GM23338 (cell line): ENCODE results near the gene NPL. TPM values are rescaled to one million over a fixed set of nuclear protein-coding genes. Genes with fewer than 3 reads are reported as not detected.

Experiments used
- ATAC-seq: fragments of 200-7000 bp; cut with Tn5 transposase; 3 replicates; pipeline ENCODE4 v1.9.1; 2020
- DNase-seq: peaks from one replicate; pipeline ENCODE4 v3.0.0-alpha.2; 2015; ENCODE audit warnings: low spot score
- H2AFZ ChIP-seq: fragments of 200-600 bp; sonication (generic); 2 replicates; pipeline ENCODE4 v1.8.0; 2016; ENCODE audit warnings: antibody characterized with exemption, mild to moderate bottlenecking, moderate library complexity
- H3F3A ChIP-seq: fragments of 200-600 bp; sonication (generic); replicated peaks from 2 replicates; pipeline ENCODE4 v1.8.0; 2017; ENCODE audit warnings: antibody characterized with exemption, mixed run types, low read depth
- H3K27ac ChIP-seq: fragments of 200-600 bp; sonication (generic); 2 replicates; pipeline ENCODE4 v1.6.1; 2016; ENCODE audit warnings: low read depth
- H3K27me3 ChIP-seq: fragments of 200-600 bp; sonication (generic); 2 replicates; pipeline ENCODE4 v1.8.0; 2016; ENCODE audit warnings: mild to moderate bottlenecking, mixed run types, moderate library complexity; ENCODE audit not compliant: insufficient read depth
- H3K36me3 ChIP-seq: fragments of 200-600 bp; sonication (generic); 2 replicates; pipeline ENCODE4 v1.8.0; 2016; ENCODE audit warnings: mild to moderate bottlenecking; ENCODE audit not compliant: insufficient read depth
- H3K4me1 ChIP-seq: fragments of 200-600 bp; sonication (generic); 2 replicates; pipeline ENCODE4 v1.8.0; 2016; ENCODE audit warnings: mild to moderate bottlenecking, moderate library complexity; ENCODE audit not compliant: insufficient read depth
- H3K4me2 ChIP-seq: fragments of 200-600 bp; sonication (generic); 2 replicates; pipeline ENCODE4 v1.7.1; 2017; ENCODE audit warnings: mixed run types
- H3K4me3 ChIP-seq: fragments of 200-600 bp; sonication (generic); 2 replicates; pipeline ENCODE4 v1.6.1; 2016; ENCODE audit warnings: mixed run types
- H3K79me2 ChIP-seq: fragments of 200-600 bp; sonication (generic); replicated peaks from 2 replicates; pipeline ENCODE4 v1.8.0; 2017; ENCODE audit warnings: mild to moderate bottlenecking; ENCODE audit not compliant: insufficient read depth
- H3K9me2 ChIP-seq: fragments of 200-600 bp; sonication (generic); 2 replicates; pipeline ENCODE4 v1.8.0; 2017; ENCODE audit not compliant: insufficient read depth
- H4K20me1 ChIP-seq: fragments of 200-600 bp; sonication (generic); replicated peaks from 2 replicates; pipeline ENCODE4 v1.8.0; 2017; ENCODE audit warnings: mild to moderate bottlenecking; ENCODE audit not compliant: insufficient read depth
- H3K27ac Mint-ChIP-seq: 2 replicates; pipeline ENCODE4 v1.8.0; 2020; ENCODE audit warnings: inconsistent platforms, mild to moderate bottlenecking, moderate library complexity, mixed read lengths
- H3K27me3 Mint-ChIP-seq: 3 replicates; pipeline ENCODE4 v1.8.0; 2022; ENCODE audit warnings: low read depth, mild to moderate bottlenecking, moderate library complexity, mixed read lengths, inconsistent platforms; ENCODE audit not compliant: insufficient read depth, poor library complexity
- H3K36me3 Mint-ChIP-seq: 3 replicates; pipeline ENCODE4 v1.8.0; 2021; ENCODE audit warnings: low read depth, mild to moderate bottlenecking, inconsistent platforms, moderate library complexity, mixed read lengths
- H3K4me1 Mint-ChIP-seq: 3 replicates; pipeline ENCODE4 v1.8.0; 2020; ENCODE audit warnings: mild to moderate bottlenecking, inconsistent platforms, mixed read lengths
- H3K4me3 Mint-ChIP-seq: 3 replicates; pipeline ENCODE4 v1.8.0; 2021; ENCODE audit warnings: moderate library complexity, mild to moderate bottlenecking, inconsistent platforms, mixed read lengths
- H3K9me3 Mint-ChIP-seq: 3 replicates; pipeline ENCODE4 v1.8.0; 2020; ENCODE audit warnings: moderate library complexity, mild to moderate bottlenecking, inconsistent platforms, mixed read lengths
- CREB1 ChIP-seq: fragments of 250-450 bp; sonication (Bioruptor Pico); IDR thresholded peaks from 2 replicates; pipeline ENCODE4 v1.5.0; 2020; ENCODE audit warnings: low read depth, mild to moderate bottlenecking, moderate library complexity
- EZH2 ChIP-seq: fragments of 200-600 bp; sonication (generic); IDR thresholded peaks from one replicate; pipeline ENCODE4 v1.8.0; 2017; ENCODE audit warnings: antibody characterized with exemption, mild to moderate bottlenecking, low read depth; ENCODE audit not compliant: unreplicated experiment
- EZH2phosphoT487 ChIP-seq: fragments of 200-600 bp; sonication (generic); IDR thresholded peaks from one replicate; pipeline ENCODE4 v1.8.1; 2018; ENCODE audit warnings: antibody characterized with exemption; ENCODE audit not compliant: unreplicated experiment
- JUNB ChIP-seq: IDR thresholded peaks from one replicate; pipeline ENCODE4 v1.6.1; 2016; ENCODE audit warnings: antibody characterized with exemption; ENCODE audit not compliant: unreplicated experiment
- NANOG ChIP-seq: IDR thresholded peaks from 2 replicates; pipeline ENCODE4 v1.6.1; 2016; ENCODE audit warnings: antibody characterized with exemption, borderline replicate concordance
- REST ChIP-seq: IDR thresholded peaks from one replicate; pipeline ENCODE4 v1.6.1; 2018; ENCODE audit warnings: antibody characterized with exemption; ENCODE audit not compliant: unreplicated experiment
- STAT1 ChIP-seq: IDR thresholded peaks from one replicate; pipeline ENCODE4 v1.6.1; 2016; ENCODE audit warnings: antibody characterized with exemption; ENCODE audit not compliant: unreplicated experiment
- ZNF114 ChIP-seq: fragments of 250-450 bp; sonication (Bioruptor Pico); IDR thresholded peaks from 2 replicates; pipeline ENCODE4 v1.5.0; 2020; ENCODE audit warnings: mild to moderate bottlenecking, moderate library complexity
- ZNF331 ChIP-seq: fragments of 250-450 bp; sonication (Bioruptor Pico); IDR thresholded peaks from 2 replicates; pipeline ENCODE4 v1.5.0; 2020; ENCODE audit warnings: low read depth, mild to moderate bottlenecking, moderate library complexity
- polyA plus RNA-seq: library from polyadenylated mRNA; unstranded; fragments of >200 nt; fragmentation: Nextera tagmentation; extraction: Ambion mirVana; gene quantifications from 2 replicates; pipeline ENCODE4 v1.2.1, GENCODE V29; 2016
- total RNA-seq: library from RNA; depleted of rRNA; stranded (reverse); fragments of >200 nt; shearing (Covaris generic); gene quantifications from 2 replicates; pipeline ENCODE4 v1.2.3, GENCODE V29; 2014
- TF ChIP-seq, protein P1 (sequence below), 2 experiments: fragments of 200-600 bp in 1 of 2; sonication (generic) in 1 of 2; conservative IDR thresholded peaks; 2 replicates each; pipeline versions ENCODE4 v1.5.1 to v1.6.1; 2016 to 2017; ENCODE audit warnings: antibody characterized with exemption in 2 of 2, low read depth in 2 of 2, mild to moderate bottlenecking in 2 of 2, moderate library complexity in 1 of 2
- TF ChIP-seq, protein P2 (sequence below): IDR thresholded peaks from 2 replicates; pipeline ENCODE4 v1.6.1; 2016; ENCODE audit warnings: antibody characterized with exemption

The NPL gene
- total and polyA plus RNA-seq, 2 experiments from 2014 or later: 2.4 to 2.8 TPM

DNA sequence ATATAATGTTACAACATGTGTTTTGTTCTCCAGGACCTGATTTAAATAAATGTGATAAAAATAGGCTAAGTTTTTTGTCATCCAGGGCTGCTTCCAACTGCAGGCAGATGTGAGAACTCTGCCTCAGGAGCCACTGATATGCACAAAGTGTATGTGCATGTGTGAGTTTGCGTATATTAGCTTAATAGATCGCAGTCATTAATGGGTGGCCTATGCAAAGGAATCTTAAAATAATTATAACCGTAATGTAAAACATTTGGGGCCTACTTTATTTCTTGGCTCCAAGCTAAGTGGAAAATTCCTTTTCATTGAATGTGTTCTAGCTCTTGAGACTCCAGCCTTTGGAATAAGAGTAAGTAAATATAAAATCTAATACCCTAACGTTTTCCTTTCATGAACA, 66.3 kb downstream of the NPL start:
- ATAC-seq (no peak), DNase-seq (no peak)
- Mint-ChIP-seq H3K27ac (peak overlapping the region; percentile 72; the same call in 1 of the 2 replicates), H3K9me3 (no peaks in the 10 kb centered on the region), H3K36me3 (peaks cover 100% of the 10 kb centered on the region), H3K4me3 (no peak overlapping the region), H3K4me1 (no peaks in the 10 kb centered on the region), H3K27me3 (no peaks in the 10 kb centered on the region)
- Histone ChIP-seq H3K36me3 (peaks cover 100% of the 10 kb centered on the region), H3K27me3 (no peaks in the 10 kb centered on the region), H3K79me2 (peaks cover 95% of the 10 kb centered on the region), H4K20me1 (peaks cover 41% of the 10 kb centered on the region), H3F3A (peaks cover 8% of the 10 kb centered on the region; the same call in 1 of the 2 replicates), H2AFZ (no peak overlapping the region), H3K4me2 (no peak overlapping the region), H3K4me1 (no peaks in the 10 kb centered on the region), H3K4me3 (no peak overlapping the region), H3K27ac (0 out of 2 replicates have a peak overlapping the region, but pooled peaks have one; percentile 28), H3K9me2 (no peaks in the 10 kb centered on the region)
- TF ChIP-seq STAT1: no peak
- no peak for TF ChIP-seq ZNF331 (CRISPR knock-in tag)
- no peak for TF ChIP-seq ZNF114
- no peak for TF ChIP-seq EZH2phosphoT487
- TF ChIP-seq EZH2: no peak
- TF ChIP-seq CREB1 (CRISPR knock-in tag): no peak

- Histone ChIP-seq H3K9me2 (no peaks in the 10 kb centered on the region), H2AFZ (no peak overlapping the region), H3F3A (peaks cover 8% of the 10 kb centered on the region; the same call in 1 of the 2 replicates), H3K27me3 (no peaks in the 10 kb centered on the region), H3K4me1 (no peaks in the 10 kb centered on the region), H3K79me2 (peaks cover 95% of the 10 kb centered on the region), H3K4me2 (no peak overlapping the region), H3K4me3 (no peak overlapping the region), H3K27ac (no peak overlapping the region), H4K20me1 (peaks cover 42% of the 10 kb centered on the region), H3K36me3 (peaks cover 100% of the 10 kb centered on the region)
- H3K27ac Mint-ChIP-seq: no peak overlapping the region
- no peak for TF ChIP-seq STAT1
- TF ChIP-seq, protein P1, sequence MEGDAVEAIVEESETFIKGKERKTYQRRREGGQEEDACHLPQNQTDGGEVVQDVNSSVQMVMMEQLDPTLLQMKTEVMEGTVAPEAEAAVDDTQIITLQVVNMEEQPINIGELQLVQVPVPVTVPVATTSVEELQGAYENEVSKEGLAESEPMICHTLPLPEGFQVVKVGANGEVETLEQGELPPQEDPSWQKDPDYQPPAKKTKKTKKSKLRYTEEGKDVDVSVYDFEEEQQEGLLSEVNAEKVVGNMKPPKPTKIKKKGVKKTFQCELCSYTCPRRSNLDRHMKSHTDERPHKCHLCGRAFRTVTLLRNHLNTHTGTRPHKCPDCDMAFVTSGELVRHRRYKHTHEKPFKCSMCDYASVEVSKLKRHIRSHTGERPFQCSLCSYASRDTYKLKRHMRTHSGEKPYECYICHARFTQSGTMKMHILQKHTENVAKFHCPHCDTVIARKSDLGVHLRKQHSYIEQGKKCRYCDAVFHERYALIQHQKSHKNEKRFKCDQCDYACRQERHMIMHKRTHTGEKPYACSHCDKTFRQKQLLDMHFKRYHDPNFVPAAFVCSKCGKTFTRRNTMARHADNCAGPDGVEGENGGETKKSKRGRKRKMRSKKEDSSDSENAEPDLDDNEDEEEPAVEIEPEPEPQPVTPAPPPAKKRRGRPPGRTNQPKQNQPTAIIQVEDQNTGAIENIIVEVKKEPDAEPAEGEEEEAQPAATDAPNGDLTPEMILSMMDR (conservative IDR thresholded peaks at IDR 0.05; ENCODE audit: low read depth in 2 of 2): no peak
- TF ChIP-seq NANOG: no peak
- TF ChIP-seq, protein P2, sequence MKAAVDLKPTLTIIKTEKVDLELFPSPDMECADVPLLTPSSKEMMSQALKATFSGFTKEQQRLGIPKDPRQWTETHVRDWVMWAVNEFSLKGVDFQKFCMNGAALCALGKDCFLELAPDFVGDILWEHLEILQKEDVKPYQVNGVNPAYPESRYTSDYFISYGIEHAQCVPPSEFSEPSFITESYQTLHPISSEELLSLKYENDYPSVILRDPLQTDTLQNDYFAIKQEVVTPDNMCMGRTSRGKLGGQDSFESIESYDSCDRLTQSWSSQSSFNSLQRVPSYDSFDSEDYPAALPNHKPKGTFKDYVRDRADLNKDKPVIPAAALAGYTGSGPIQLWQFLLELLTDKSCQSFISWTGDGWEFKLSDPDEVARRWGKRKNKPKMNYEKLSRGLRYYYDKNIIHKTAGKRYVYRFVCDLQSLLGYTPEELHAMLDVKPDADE: no peak
- TF ChIP-seq ZNF331 (CRISPR knock-in tag): no peak
- no peak for TF ChIP-seq CREB1 (CRISPR knock-in tag)
- TF ChIP-seq JUNB: no peak
- TF ChIP-seq REST: no peak
- TF ChIP-seq ZNF114: no peak
- H3K9me3 Mint-ChIP-seq: no peaks in the 10 kb centered on the region
- peaks cover 99% of the 10 kb centered on the region for H3K36me3 Mint-ChIP-seq
- H3K4me1 Mint-ChIP-seq: no peaks in the 10 kb centered on the region
- no peak for ATAC-seq
- H3K4me3 Mint-ChIP-seq: no peak overlapping the region
- no peak for DNase-seq
- H3K27me3 Mint-ChIP-seq: no peaks in the 10 kb centered on the region
Observed at GRCh38 chr1:182857212-182857611, 67.6 kb downstream of the NPL start.
